ENCODE measurements around the gene C1orf146.

The C1orf146 gene

GRCh38 chr1:92192246-92192645 lies 25.5 kb upstream of the C1orf146 start:
- 100% methylated on average over 5 of the region's 9 CpGs for WGBS (ENCODE audit: insufficient coverage)
- POLR2A ChIA-PET = no interaction called here

GRCh38 chr1:92194511-92194910 lies 23.2 kb upstream of the C1orf146 start:
- H3K27me3 ChIP-seq (replicated peaks in 2 of 5; ENCODE audit: control insufficient read depth in 4 of 5, insufficient read depth in 5 of 5, low read length in 4 of 5) = no peaks in the 10 kb centered on the region
- H3K4me3 ChIP-seq (ENCODE audit: control insufficient read depth in 1 of 7, extremely low read depth in 1 of 7, insufficient read depth in 4 of 7, low read depth in 2 of 7, low read length in 6 of 7) = no peak overlapping the region
- H3K27ac ChIP-seq (ENCODE audit: insufficient read depth in 1 of 2, low read depth in 1 of 2, low read length in 2 of 2, poor library complexity in 1 of 2, severe bottlenecking in 2 of 2) = no peak overlapping the region
- ChIA-PET POLR2A (no interaction called here), CTCF (interaction anchor here (1.1 kb wide), 1 partner anchor 11 kb away, joined by 3 read pairs; no protein-coding TSS in a partner anchor)
- H3K9me3 ChIP-seq (ENCODE audit: control extremely low read depth in 1 of 5, control insufficient read depth in 4 of 5, insufficient read depth in 2 of 5, low read depth in 1 of 5, low read length in 4 of 5) = no peaks in the 10 kb centered on the region
- no CpG with 5 or more reads among the region's 1 CpG for WGBS (ENCODE audit: insufficient coverage)
- no peaks in the 10 kb centered on the region for H3K36me3 ChIP-seq (ENCODE audit: control insufficient read depth in 4 of 4, insufficient read depth in 4 of 4, low read length in 3 of 4)
- DNase-seq = no peak
- H3K4me1 ChIP-seq (ENCODE audit: control extremely low read depth in 1 of 4, control insufficient read depth in 4 of 4, insufficient read depth in 4 of 4, low read length in 3 of 4) = peaks cover 0 to 2% (median 0%) of the 10 kb centered on the region in 4 experiments

More at GRCh38 chr1:92192246-92192645, 25.5 kb upstream of the C1orf146 start:
- CTCF ChIA-PET = no interaction called here
- Histone ChIP-seq H3K36me3 (ENCODE audit: control insufficient read depth in 4 of 4, insufficient read depth in 4 of 4, low read length in 3 of 4) (no peaks in the 10 kb centered on the region), H3K9me3 (ENCODE audit: control extremely low read depth in 1 of 5, control insufficient read depth in 4 of 5, insufficient read depth in 2 of 5, low read depth in 1 of 5, low read length in 4 of 5) (no peaks in the 10 kb centered on the region), H3K4me3 (ENCODE audit: control insufficient read depth in 1 of 7, extremely low read depth in 1 of 7, insufficient read depth in 4 of 7, low read depth in 2 of 7, low read length in 6 of 7) (no peak overlapping the region), H3K27me3 (replicated peaks in 2 of 5; ENCODE audit: control insufficient read depth in 4 of 5, insufficient read depth in 5 of 5, low read length in 4 of 5) (no peaks in the 10 kb centered on the region), H3K27ac (ENCODE audit: insufficient read depth in 1 of 2, low read depth in 1 of 2, low read length in 2 of 2, poor library complexity in 1 of 2, severe bottlenecking in 2 of 2) (no peak overlapping the region), H3K4me1 (ENCODE audit: control extremely low read depth in 1 of 4, control insufficient read depth in 4 of 4, insufficient read depth in 4 of 4, low read length in 3 of 4) (peaks cover 0 to 2% (median 0%) of the 10 kb centered on the region in 4 experiments)
- DNase-seq = no peak

GRCh38 chr1:92201973-92202372 lies 15.7 kb upstream of the C1orf146 start:
- DNase-seq = no peak
- Histone ChIP-seq H3K4me3 (ENCODE audit: control insufficient read depth in 1 of 7, extremely low read depth in 1 of 7, insufficient read depth in 4 of 7, low read depth in 2 of 7, low read length in 6 of 7) (no peak overlapping the region), H3K9me3 (ENCODE audit: control extremely low read depth in 1 of 5, control insufficient read depth in 4 of 5, insufficient read depth in 2 of 5, low read depth in 1 of 5, low read length in 4 of 5) (peaks cover 0 to 6% (median 3%) of the 10 kb centered on the region in 5 experiments), H3K27ac (ENCODE audit: insufficient read depth in 1 of 2, low read depth in 1 of 2, low read length in 2 of 2, poor library complexity in 1 of 2, severe bottlenecking in 2 of 2) (no peak overlapping the region), H3K4me1 (ENCODE audit: control extremely low read depth in 1 of 4, control insufficient read depth in 4 of 4, insufficient read depth in 4 of 4, low read length in 3 of 4) (peaks cover 0 to 4% (median under 1%) of the 10 kb centered on the region in 4 experiments), H3K27me3 (replicated peaks in 2 of 5; ENCODE audit: control insufficient read depth in 4 of 5, insufficient read depth in 5 of 5, low read length in 4 of 5) (no peaks in the 10 kb centered on the region), H3K36me3 (ENCODE audit: control insufficient read depth in 4 of 4, insufficient read depth in 4 of 4, low read length in 3 of 4) (no peaks in the 10 kb centered on the region)
- ChIA-PET POLR2A (no interaction called here), CTCF (no interaction called here)
- WGBS (ENCODE audit: insufficient coverage) = 100% methylated on average over 2 of the region's 5 CpGs

GRCh38 chr1:92203105-92203504 lies 14.6 kb upstream of the C1orf146 start:
- H3K9me3 ChIP-seq (ENCODE audit: control extremely low read depth in 1 of 5, control insufficient read depth in 4 of 5, insufficient read depth in 2 of 5, low read depth in 1 of 5, low read length in 4 of 5) = peaks cover 0 to 6% (median 3%) of the 10 kb centered on the region in 5 experiments
- H3K4me1 ChIP-seq (ENCODE audit: control extremely low read depth in 1 of 4, control insufficient read depth in 4 of 4, insufficient read depth in 4 of 4, low read length in 3 of 4) = peaks cover 0 to 4% (median 0%) of the 10 kb centered on the region in 4 experiments
- no peaks in the 10 kb centered on the region for H3K36me3 ChIP-seq (ENCODE audit: control insufficient read depth in 4 of 4, insufficient read depth in 4 of 4, low read length in 3 of 4)
- H3K27me3 ChIP-seq (replicated peaks in 2 of 5; ENCODE audit: control insufficient read depth in 4 of 5, insufficient read depth in 5 of 5, low read length in 4 of 5) = no peaks in the 10 kb centered on the region
- POLR2A ChIA-PET = interaction anchor here (0.5 kb wide), 1 partner anchor 192 kb away, joined by 3 read pairs; no protein-coding TSS in a partner anchor
- CTCF ChIA-PET = no interaction called here
- no peak overlapping the region for H3K4me3 ChIP-seq (ENCODE audit: control insufficient read depth in 1 of 7, extremely low read depth in 1 of 7, insufficient read depth in 4 of 7, low read depth in 2 of 7, low read length in 6 of 7)
- DNase-seq = no peak
- H3K27ac ChIP-seq (ENCODE audit: insufficient read depth in 1 of 2, low read depth in 1 of 2, low read length in 2 of 2, poor library complexity in 1 of 2, severe bottlenecking in 2 of 2) = no peak overlapping the region

DNA sequence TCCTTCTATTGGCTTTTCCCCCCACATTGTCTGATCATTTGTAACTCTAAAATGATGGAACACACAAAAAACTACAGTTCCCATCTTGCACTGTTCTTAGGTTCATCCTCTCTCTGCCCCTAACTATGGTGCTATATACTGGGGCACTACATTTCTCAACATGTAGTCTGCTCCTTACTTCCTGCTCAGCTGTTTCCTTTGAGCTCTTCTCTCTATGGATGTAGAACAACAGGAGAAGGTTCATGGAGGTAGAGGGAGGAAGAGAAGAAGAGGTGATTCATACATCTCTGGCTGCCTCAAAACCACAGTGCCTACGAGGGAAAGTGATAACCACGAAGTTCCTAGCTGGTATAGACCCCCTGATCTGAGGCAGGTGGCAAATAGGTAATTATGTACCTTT lies 7.0 kb upstream of the C1orf146 start:
- Histone ChIP-seq H3K9me3 (ENCODE audit: control extremely low read depth in 1 of 5, control insufficient read depth in 4 of 5, insufficient read depth in 2 of 5, low read depth in 1 of 5, low read length in 4 of 5) (peaks cover 0 to 3% (median 3%) of the 10 kb centered on the region in 5 experiments), H3K27ac (ENCODE audit: insufficient read depth in 1 of 2, low read depth in 1 of 2, low read length in 2 of 2, poor library complexity in 1 of 2, severe bottlenecking in 2 of 2) (no peak overlapping the region), H3K4me3 (ENCODE audit: control insufficient read depth in 1 of 7, extremely low read depth in 1 of 7, insufficient read depth in 4 of 7, low read depth in 2 of 7, low read length in 6 of 7) (peak overlapping the region in 1 of 7 experiments; percentile 7), H3K27me3 (replicated peaks in 2 of 5; ENCODE audit: control insufficient read depth in 4 of 5, insufficient read depth in 5 of 5, low read length in 4 of 5) (no peaks in the 10 kb centered on the region), H3K4me1 (ENCODE audit: control extremely low read depth in 1 of 4, control insufficient read depth in 4 of 4, insufficient read depth in 4 of 4, low read length in 3 of 4) (peaks cover 0 to 11% (median 5%) of the 10 kb centered on the region in 4 experiments), H3K36me3 (ENCODE audit: control insufficient read depth in 4 of 4, insufficient read depth in 4 of 4, low read length in 3 of 4) (no peaks in the 10 kb centered on the region)
- 20% methylated on average over 1 of the region's 2 CpGs for WGBS (ENCODE audit: insufficient coverage)
- CTCF ChIA-PET = interaction anchor here (1.2 to 1.3 kb wide), 2 partner anchors 19 to 59 kb away, joined by 3 to 4 read pairs; no protein-coding TSS in a partner anchor
- POLR2A ChIA-PET = no interaction called here
- DNase-seq = peak in 2 of 3 donors; percentile 37 to 47

DNA sequence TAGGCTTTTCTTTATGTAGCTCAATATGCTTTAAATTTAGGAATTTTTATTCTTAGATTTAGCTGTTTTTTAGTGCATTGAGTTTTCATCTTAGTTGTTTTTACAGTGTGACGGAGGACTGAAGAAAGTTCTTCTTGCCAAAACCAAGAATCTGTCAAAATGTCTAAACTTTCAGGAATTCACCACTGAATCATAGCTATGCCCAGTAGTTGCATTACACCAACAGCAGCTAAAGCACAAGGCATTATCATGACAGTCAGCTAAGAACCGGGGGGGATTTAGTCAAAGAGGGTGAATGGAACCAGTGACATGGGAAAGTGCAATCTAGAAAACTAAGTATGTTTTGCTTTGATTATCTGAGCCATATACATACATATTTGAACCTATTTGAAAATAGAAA lies 6.5 kb upstream of the C1orf146 start:
- ChIA-PET CTCF (interaction anchor here (1.2 kb wide), 1 partner anchor 60 kb away, joined by 4 read pairs; no protein-coding TSS in a partner anchor), POLR2A (no interaction called here)
- Histone ChIP-seq H3K9me3 (ENCODE audit: control extremely low read depth in 1 of 5, control insufficient read depth in 4 of 5, insufficient read depth in 2 of 5, low read depth in 1 of 5, low read length in 4 of 5) (peaks cover 0 to 3% (median 3%) of the 10 kb centered on the region in 5 experiments), H3K36me3 (ENCODE audit: control insufficient read depth in 4 of 4, insufficient read depth in 4 of 4, low read length in 3 of 4) (no peaks in the 10 kb centered on the region), H3K27ac (ENCODE audit: insufficient read depth in 1 of 2, low read depth in 1 of 2, low read length in 2 of 2, poor library complexity in 1 of 2, severe bottlenecking in 2 of 2) (no peak overlapping the region), H3K4me3 (ENCODE audit: control insufficient read depth in 1 of 7, extremely low read depth in 1 of 7, insufficient read depth in 4 of 7, low read depth in 2 of 7, low read length in 6 of 7) (no peak overlapping the region), H3K27me3 (replicated peaks in 2 of 5; ENCODE audit: control insufficient read depth in 4 of 5, insufficient read depth in 5 of 5, low read length in 4 of 5) (no peaks in the 10 kb centered on the region), H3K4me1 (ENCODE audit: control extremely low read depth in 1 of 4, control insufficient read depth in 4 of 4, insufficient read depth in 4 of 4, low read length in 3 of 4) (peaks cover 0 to 11% (median 5%) of the 10 kb centered on the region in 4 experiments)
- DNase-seq = peak in 1 of 3 donors; percentile 9
- no CpG with 5 or more reads among the region's 2 CpGs for WGBS (ENCODE audit: insufficient coverage)

- Histone ChIP-seq H3K36me3 (ENCODE audit: control insufficient read depth in 4 of 4, insufficient read depth in 4 of 4, low read length in 3 of 4) (no peaks in the 10 kb centered on the region), H3K27ac (ENCODE audit: insufficient read depth in 1 of 2, low read depth in 1 of 2, low read length in 2 of 2, poor library complexity in 1 of 2, severe bottlenecking in 2 of 2) (no peak overlapping the region), H3K27me3 (replicated peaks in 2 of 5; ENCODE audit: control insufficient read depth in 4 of 5, insufficient read depth in 5 of 5, low read length in 4 of 5) (no peaks in the 10 kb centered on the region), H3K9me3 (ENCODE audit: control extremely low read depth in 1 of 5, control insufficient read depth in 4 of 5, insufficient read depth in 2 of 5, low read depth in 1 of 5, low read length in 4 of 5) (peaks cover 0 to 3% (median 0%) of the 10 kb centered on the region in 5 experiments), H3K4me3 (ENCODE audit: control insufficient read depth in 1 of 7, extremely low read depth in 1 of 7, insufficient read depth in 4 of 7, low read depth in 2 of 7, low read length in 6 of 7) (no peak overlapping the region), H3K4me1 (ENCODE audit: control extremely low read depth in 1 of 4, control insufficient read depth in 4 of 4, insufficient read depth in 4 of 4, low read length in 3 of 4) (no peaks in the 10 kb centered on the region)
- 95% methylated on average over 12 of the region's 14 CpGs for WGBS (ENCODE audit: insufficient coverage)
- ChIA-PET POLR2A (no interaction called here), CTCF (no interaction called here)
- DNase-seq = no peak
Measured at GRCh38 chr1:92218559-92218958, 844 bp downstream of the C1orf146 start.
